ENCODE results near the gene DHX8. TPM values are rescaled to one million over a fixed set of nuclear protein-coding genes. Genes with fewer than 3 reads are reported as not detected.
A peak's percentile ranks its signal among the peaks of the same experiment; 100 is the strongest.
"Not testable (repeated sequence)": the region's sequence is repeated elsewhere in the genome, so short reads cannot be mapped to it uniquely, and the experiment has no call there.

Gene DHX8
- total RNA-seq, 1 donor from 2014 or later, result 54.1 TPM

GRCh38 chr17:43477832-43478634, 5.7 kb upstream of the DHX8 start:
- no peak for TF ChIP-seq CTCF (IDR thresholded peaks at IDR 0.05; ENCODE audit: unreplicated experiment)
- Mint-ChIP-seq H3K27ac (ENCODE audit: unreplicated experiment) (no peak overlapping the region), H3K27me3 (ENCODE audit: unreplicated experiment) (peaks cover 3% of the 10 kb centered on the region), H3K36me3 (ENCODE audit: low read depth, unreplicated experiment) (no peaks in the 10 kb centered on the region), H3K4me1 (ENCODE audit: unreplicated experiment) (peaks cover 9% of the 10 kb centered on the region), H3K4me3 (ENCODE audit: unreplicated experiment) (no peak overlapping the region), H3K9me3 (ENCODE audit: unreplicated experiment) (no peaks in the 10 kb centered on the region)
- no peak for DNase-seq (ENCODE audit: low spot score)

- peaks cover 24% of the 10 kb centered on the region for H3K4me1 Mint-ChIP-seq (ENCODE audit: unreplicated experiment)
Observed at GRCh38 chr17:43479948-43480347, 3.8 kb upstream of the DHX8 start.

GRCh38 chr17:43482103-43483012, 1.4 kb upstream of the DHX8 start:
- Mint-ChIP-seq H3K27ac (ENCODE audit: unreplicated experiment) (peak overlapping the region; percentile 70), H3K4me3 (ENCODE audit: unreplicated experiment) (no peak overlapping the region), H3K9me3 (ENCODE audit: unreplicated experiment) (no peaks in the 10 kb centered on the region), H3K4me1 (ENCODE audit: unreplicated experiment) (peaks cover 29% of the 10 kb centered on the region), H3K36me3 (ENCODE audit: low read depth, unreplicated experiment) (no peaks in the 10 kb centered on the region), H3K27me3 (ENCODE audit: unreplicated experiment) (peaks cover 4% of the 10 kb centered on the region)
- no peak for TF ChIP-seq CTCF (IDR thresholded peaks at IDR 0.05; ENCODE audit: unreplicated experiment)
- no peak for DNase-seq (ENCODE audit: low spot score)

More at GRCh38 chr17:43479948-43480347, 3.8 kb upstream of the DHX8 start:
- Mint-ChIP-seq H3K4me3 (ENCODE audit: unreplicated experiment) (no peak overlapping the region), H3K27ac (ENCODE audit: unreplicated experiment) (no peak overlapping the region), H3K9me3 (ENCODE audit: unreplicated experiment) (no peaks in the 10 kb centered on the region), H3K36me3 (ENCODE audit: low read depth, unreplicated experiment) (no peaks in the 10 kb centered on the region), H3K27me3 (ENCODE audit: unreplicated experiment) (peaks cover 7% of the 10 kb centered on the region)
- no peak for DNase-seq (ENCODE audit: low spot score)
- no peak for TF ChIP-seq CTCF (IDR thresholded peaks at IDR 0.05; ENCODE audit: unreplicated experiment)

- H3K9me3 Mint-ChIP-seq (ENCODE audit: unreplicated experiment), result no peaks in the 10 kb centered on the region
- no peak for TF ChIP-seq CTCF (IDR thresholded peaks at IDR 0.05; ENCODE audit: unreplicated experiment)
- H3K4me1 Mint-ChIP-seq (ENCODE audit: unreplicated experiment), result no peaks in the 10 kb centered on the region
- peaks cover 32% of the 10 kb centered on the region for H3K36me3 Mint-ChIP-seq (ENCODE audit: low read depth, unreplicated experiment)
- no peak overlapping the region for H3K4me3 Mint-ChIP-seq (ENCODE audit: unreplicated experiment)
- H3K27ac Mint-ChIP-seq (ENCODE audit: unreplicated experiment), result no peak overlapping the region
- H3K27me3 Mint-ChIP-seq (ENCODE audit: unreplicated experiment), result no peaks in the 10 kb centered on the region
- no peak for DNase-seq (ENCODE audit: low spot score)
Observed at GRCh38 chr17:43490621-43491020, 6.8 kb downstream of the DHX8 start.

- not testable (repeated sequence) for H3K27me3 Mint-ChIP-seq (ENCODE audit: unreplicated experiment); H3K9me3 Mint-ChIP-seq (ENCODE audit: unreplicated experiment); DNase-seq (ENCODE audit: low spot score); H3K4me1 Mint-ChIP-seq (ENCODE audit: unreplicated experiment); H3K4me3 Mint-ChIP-seq (ENCODE audit: unreplicated experiment); H3K27ac Mint-ChIP-seq (ENCODE audit: unreplicated experiment)
- H3K36me3 Mint-ChIP-seq (ENCODE audit: low read depth, unreplicated experiment), result peaks cover 35% of the 10 kb centered on the region
Observed at GRCh38 chr17:43509440-43509839, 25.7 kb downstream of the DHX8 start.

GRCh38 chr17:43511199-43511598, 27.4 kb downstream of the DHX8 start:
- H3K27me3 Mint-ChIP-seq (ENCODE audit: unreplicated experiment); H3K4me1 Mint-ChIP-seq (ENCODE audit: unreplicated experiment); H3K27ac Mint-ChIP-seq (ENCODE audit: unreplicated experiment); H3K4me3 Mint-ChIP-seq (ENCODE audit: unreplicated experiment); H3K9me3 Mint-ChIP-seq (ENCODE audit: unreplicated experiment); DNase-seq (ENCODE audit: low spot score): not testable (repeated sequence)
- peaks cover 32% of the 10 kb centered on the region for H3K36me3 Mint-ChIP-seq (ENCODE audit: low read depth, unreplicated experiment)

Measured in endothelial cell (in vitro differentiated cells).